ENCODE data around the gene ZNF594. TPM values are rescaled to one million over a fixed set of nuclear protein-coding genes. Genes with fewer than 3 reads are reported as not detected.
A peak's percentile ranks its signal among the peaks of the same experiment; 100 is the strongest.
"Not testable (repeated sequence)": the region's sequence is repeated elsewhere in the genome, so short reads cannot be mapped to it uniquely, and the experiment has no call there.

ZNF594 gene
- total RNA-seq, 1 experiment from 2014 or later, result 1.7 TPM

- no peaks in the 10 kb centered on the region for H3K9me3 ChIP-seq (ENCODE audit: low read length)
- no peak overlapping the region for H3K9ac ChIP-seq (ENCODE audit: low read length)
- no peak overlapping the region for H3K4me2 ChIP-seq (ENCODE audit: low read length)
- no peaks in the 10 kb centered on the region; the same call in 1 of the 2 replicates for H3K36me3 ChIP-seq (ENCODE audit: low read depth, low read length)
- H3K9me2 ChIP-seq (replicated peaks; ENCODE audit: low read length), result no peaks in the 10 kb centered on the region
- H3K4me1 ChIP-seq (ENCODE audit: insufficient read depth, low read length), result peaks cover 5% of the 10 kb centered on the region; the same call in 1 of the 2 replicates
- DNase-seq, result peak; percentile 60
- POLR2A ChIA-PET (ENCODE audit: unreplicated experiment), result no interaction called here
- no TSS peak for BruUV-seq (replicated peaks)
- CTCF ChIA-PET, result no interaction called here
- H3K27me3 ChIP-seq (ENCODE audit: low read length), result no peaks in the 10 kb centered on the region
- H3K4me3 ChIP-seq (ENCODE audit: low read length), result no peak overlapping the region
- intact Hi-C loops (cut with micrococcal nuclease), result loop anchor here (1.0 kb wide), 1 partner anchor 40 kb away; no protein-coding TSS in a partner anchor
- H4K20me1 ChIP-seq (ENCODE audit: low read length), result no peaks in the 10 kb centered on the region
- ATAC-seq, result peak; percentile 90
- no peak overlapping the region for H2AFZ ChIP-seq (ENCODE audit: low read length)
- TF ChIP-seq EZH2phosphoT487 (IDR thresholded peaks at IDR 0.05; ENCODE audit: borderline replicate concordance, low read length), result no peak
- TF ChIP-seq, protein P1, sequence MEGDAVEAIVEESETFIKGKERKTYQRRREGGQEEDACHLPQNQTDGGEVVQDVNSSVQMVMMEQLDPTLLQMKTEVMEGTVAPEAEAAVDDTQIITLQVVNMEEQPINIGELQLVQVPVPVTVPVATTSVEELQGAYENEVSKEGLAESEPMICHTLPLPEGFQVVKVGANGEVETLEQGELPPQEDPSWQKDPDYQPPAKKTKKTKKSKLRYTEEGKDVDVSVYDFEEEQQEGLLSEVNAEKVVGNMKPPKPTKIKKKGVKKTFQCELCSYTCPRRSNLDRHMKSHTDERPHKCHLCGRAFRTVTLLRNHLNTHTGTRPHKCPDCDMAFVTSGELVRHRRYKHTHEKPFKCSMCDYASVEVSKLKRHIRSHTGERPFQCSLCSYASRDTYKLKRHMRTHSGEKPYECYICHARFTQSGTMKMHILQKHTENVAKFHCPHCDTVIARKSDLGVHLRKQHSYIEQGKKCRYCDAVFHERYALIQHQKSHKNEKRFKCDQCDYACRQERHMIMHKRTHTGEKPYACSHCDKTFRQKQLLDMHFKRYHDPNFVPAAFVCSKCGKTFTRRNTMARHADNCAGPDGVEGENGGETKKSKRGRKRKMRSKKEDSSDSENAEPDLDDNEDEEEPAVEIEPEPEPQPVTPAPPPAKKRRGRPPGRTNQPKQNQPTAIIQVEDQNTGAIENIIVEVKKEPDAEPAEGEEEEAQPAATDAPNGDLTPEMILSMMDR (conservative IDR thresholded peaks at IDR 0.05; ENCODE audit: low read depth, low read length), result peak; percentile 68
- H3F3A ChIP-seq (ENCODE audit: low read length, unreplicated experiment), result no peaks in the 10 kb centered on the region
- no peak overlapping the region for H3K27ac ChIP-seq (ENCODE audit: low read length)
- H3K79me2 ChIP-seq (ENCODE audit: low read length), result no peaks in the 10 kb centered on the region
Observed at GRCh38 chr17:5237541-5238016, 45.9 kb upstream of the ZNF594 start.

GRCh38 chr17:5236938-5237540 is 45.4 kb upstream of the ZNF594 start:
- CTCF ChIA-PET, result no interaction called here
- Histone ChIP-seq H3K4me3 (ENCODE audit: low read length) (no peak overlapping the region), H3F3A (ENCODE audit: low read length, unreplicated experiment) (no peaks in the 10 kb centered on the region), H4K20me1 (ENCODE audit: low read length) (no peaks in the 10 kb centered on the region), H3K27me3 (ENCODE audit: low read length) (no peaks in the 10 kb centered on the region), H3K9me3 (ENCODE audit: low read length) (no peaks in the 10 kb centered on the region), H3K36me3 (ENCODE audit: low read depth, low read length) (no peaks in the 10 kb centered on the region; the same call in 1 of the 2 replicates), H3K4me1 (ENCODE audit: insufficient read depth, low read length) (peaks cover 5% of the 10 kb centered on the region; the same call in 1 of the 2 replicates), H3K79me2 (ENCODE audit: low read length) (no peaks in the 10 kb centered on the region), H3K4me2 (ENCODE audit: low read length) (no peak overlapping the region), H2AFZ (ENCODE audit: low read length) (no peak overlapping the region), H3K27ac (ENCODE audit: low read length) (no peak overlapping the region), H3K9ac (ENCODE audit: low read length) (no peak overlapping the region), H3K9me2 (replicated peaks; ENCODE audit: low read length) (no peaks in the 10 kb centered on the region)
- POLR2A ChIA-PET (ENCODE audit: unreplicated experiment), result no interaction called here
- TF ChIP-seq EZH2phosphoT487 (IDR thresholded peaks at IDR 0.05; ENCODE audit: borderline replicate concordance, low read length), result no peak
- DNase-seq, result no peak
- ATAC-seq, result no peak
- BruUV-seq (replicated peaks), result no TSS peak
- intact Hi-C loops (cut with micrococcal nuclease), result loop anchor here (1.0 kb wide), 1 partner anchor 40 kb away; no protein-coding TSS in a partner anchor

DNA sequence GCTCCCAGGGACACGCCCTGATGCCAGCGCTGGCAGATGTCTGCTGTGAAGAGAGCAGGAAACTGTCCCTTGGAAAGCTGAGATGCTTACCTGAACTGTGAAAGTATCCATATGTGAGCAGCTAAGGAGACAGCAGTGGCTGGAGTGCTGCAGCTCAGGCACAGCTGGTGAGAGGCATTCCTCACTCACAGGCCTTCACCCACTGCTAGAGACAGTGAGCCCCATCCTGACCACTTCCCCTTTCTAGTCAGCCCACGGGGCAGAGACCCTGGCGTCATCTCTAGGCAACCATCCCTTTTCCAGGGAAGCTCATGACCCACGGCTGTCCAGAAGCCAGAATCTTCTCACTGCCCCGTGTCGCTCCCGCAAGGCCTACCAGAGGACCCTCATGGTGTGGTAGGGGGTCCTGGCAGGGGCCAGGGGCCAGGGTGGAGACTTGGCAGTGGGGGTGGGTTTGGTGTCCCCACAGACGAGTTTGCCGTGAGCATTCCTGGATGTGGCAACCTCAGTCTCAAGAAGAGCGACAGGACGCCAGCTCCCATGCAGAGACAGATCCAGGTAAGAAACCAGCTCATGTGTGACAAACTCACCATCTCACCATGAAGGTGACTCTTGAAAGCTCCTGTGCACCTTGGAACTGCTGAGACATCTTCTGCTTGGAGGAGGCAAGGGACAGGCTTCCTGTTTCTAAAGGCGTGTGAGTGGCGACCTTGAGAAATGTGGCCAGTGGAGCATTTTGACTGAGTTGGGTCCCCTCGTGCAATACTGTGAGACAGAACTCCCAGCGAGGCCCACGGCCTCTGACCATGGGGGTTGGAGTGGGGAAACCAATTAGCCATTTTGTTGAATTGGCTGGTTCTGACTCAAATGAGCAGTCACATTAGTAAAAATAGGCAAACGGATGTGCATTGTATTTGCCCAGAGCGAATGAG is 43.2 kb upstream of the ZNF594 start, which contains the start of gene SCIMP:
Gene SCIMP (minus strand): TSS at position 216 of the 932 bp plus-strand sequence. CDS start 105 bp downstream, at position 111.
- Histone ChIP-seq H3K27me3 (ENCODE audit: low read length) (no peaks in the 10 kb centered on the region), H3K79me2 (ENCODE audit: low read length) (no peaks in the 10 kb centered on the region), H3K4me1 (ENCODE audit: insufficient read depth, low read length) (peaks cover 5% of the 10 kb centered on the region; the same call in 1 of the 2 replicates), H3F3A (ENCODE audit: low read length, unreplicated experiment) (no peaks in the 10 kb centered on the region), H3K9ac (ENCODE audit: low read length) (no peak within 1 kb of the TSS), H3K4me2 (ENCODE audit: low read length) (no peak within 1 kb of the TSS), H3K9me2 (replicated peaks; ENCODE audit: low read length) (no peaks in the 10 kb centered on the region), H2AFZ (ENCODE audit: low read length) (no peak within 1 kb of the TSS), H3K27ac (ENCODE audit: low read length) (no peak within 1 kb of the TSS), H3K9me3 (ENCODE audit: low read length) (no peaks in the 10 kb centered on the region), H4K20me1 (ENCODE audit: low read length) (no peaks in the 10 kb centered on the region), H3K4me3 (ENCODE audit: low read length) (no peak within 1 kb of the TSS), H3K36me3 (ENCODE audit: low read depth, low read length) (no peaks in the 10 kb centered on the region; the same call in 1 of the 2 replicates)
- no TSS peak for BruUV-seq (replicated peaks)
- CTCF ChIA-PET, result no interaction called here
- intact Hi-C loops (cut with micrococcal nuclease), result no loop called here
- TF ChIP-seq, protein P1 (conservative IDR thresholded peaks at IDR 0.05; ENCODE audit: low read depth, low read length), result no peak
- TF ChIP-seq EZH2 (IDR thresholded peaks at IDR 0.05; ENCODE audit: low read length, unreplicated experiment) (no peak), EZH2phosphoT487 (IDR thresholded peaks at IDR 0.05; ENCODE audit: borderline replicate concordance, low read length) (no peak)
- ATAC-seq, result no peak
- POLR2A ChIA-PET (ENCODE audit: unreplicated experiment), result no interaction called here
- no peak for DNase-seq

DNA sequence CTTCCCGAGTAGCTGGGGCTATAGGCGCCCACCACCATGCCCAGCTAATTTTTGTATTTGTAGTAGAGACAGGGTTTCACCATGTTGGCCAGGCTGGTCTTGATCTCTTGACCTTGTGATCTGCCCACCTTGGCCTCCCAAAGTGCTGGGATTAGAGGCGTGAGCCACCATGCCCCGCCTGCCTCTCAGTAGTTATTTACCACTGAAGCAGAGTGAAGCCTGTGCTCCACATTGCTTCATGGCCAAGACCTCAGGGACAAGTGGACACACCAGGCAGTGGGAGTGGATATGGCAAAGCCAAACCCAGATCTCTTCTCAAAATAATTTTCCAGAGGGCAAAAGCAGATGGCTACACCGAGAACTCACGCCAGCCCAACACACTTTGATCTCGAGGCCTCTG is 41.8 kb upstream of the ZNF594 start:
- H3K79me2 ChIP-seq (ENCODE audit: low read length); POLR2A ChIA-PET (ENCODE audit: unreplicated experiment); H3K4me2 ChIP-seq (ENCODE audit: low read length); H3K27me3 ChIP-seq (ENCODE audit: low read length); H3F3A ChIP-seq (ENCODE audit: low read length, unreplicated experiment); H3K9me3 ChIP-seq (ENCODE audit: low read length); intact Hi-C loops (cut with micrococcal nuclease); H3K9ac ChIP-seq (ENCODE audit: low read length); CTCF ChIA-PET; H4K20me1 ChIP-seq (ENCODE audit: low read length); H3K36me3 ChIP-seq (ENCODE audit: low read depth, low read length); H3K27ac ChIP-seq (ENCODE audit: low read length); H3K9me2 ChIP-seq (replicated peaks; ENCODE audit: low read length); ATAC-seq; H3K4me3 ChIP-seq (ENCODE audit: low read length); H3K4me1 ChIP-seq (ENCODE audit: insufficient read depth, low read length); DNase-seq; BruUV-seq (replicated peaks); H2AFZ ChIP-seq (ENCODE audit: low read length): not testable (repeated sequence)
